AG09309 (cell line): ENCODE results near the gene ELMO1.

ENCODE experiments used
- DNase-seq: peaks from one replicate; pipeline ENCODE4 v3.0.0-alpha.2; 2010; ENCODE audit warnings: low read depth
- H3K4me3 ChIP-seq: 2 replicates; pipeline ENCODE4 v1.5.1; 2011; ENCODE audit warnings: mild to moderate bottlenecking, low read depth, low read length, moderate library complexity; ENCODE audit not compliant: control insufficient read depth
- TF ChIP-seq, protein P1 (sequence below): IDR thresholded peaks from 2 replicates; pipeline ENCODE4 v1.5.1; 2011; ENCODE audit warnings: mild to moderate bottlenecking, low read depth, low read length, inconsistent platforms; ENCODE audit not compliant: insufficient read depth, control insufficient read depth; ENCODE audit errors: missing control alignments

Gene ELMO1

DNA sequence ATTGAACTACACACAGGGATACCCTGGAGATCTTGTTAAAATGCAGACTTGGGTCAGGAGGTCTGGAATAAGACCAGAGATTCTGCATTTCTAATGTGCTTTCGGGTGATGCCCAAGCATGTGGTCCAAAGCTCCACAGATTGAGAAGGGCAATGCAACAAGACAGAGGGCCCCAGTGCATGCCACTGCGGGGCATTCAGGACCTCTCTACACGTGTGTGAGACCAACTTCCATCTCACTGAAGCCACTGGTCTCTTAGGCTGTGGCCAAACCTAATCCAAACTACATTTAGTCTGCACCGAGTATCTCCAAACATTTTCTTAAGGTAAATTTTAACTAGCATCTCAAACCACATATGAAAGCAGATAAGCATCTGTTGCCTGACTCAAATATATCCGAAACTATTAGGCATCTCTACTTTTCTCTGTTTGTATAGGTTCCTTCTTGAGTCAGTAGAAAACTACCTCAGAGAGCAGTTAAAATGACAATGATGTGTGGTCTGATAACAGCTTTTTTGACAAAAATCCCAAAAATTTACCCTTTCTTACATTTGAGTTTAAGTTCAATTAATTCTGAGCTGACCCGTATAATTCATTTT lies 107.5 kb downstream of the ELMO1 start:
- TF ChIP-seq, protein P1, sequence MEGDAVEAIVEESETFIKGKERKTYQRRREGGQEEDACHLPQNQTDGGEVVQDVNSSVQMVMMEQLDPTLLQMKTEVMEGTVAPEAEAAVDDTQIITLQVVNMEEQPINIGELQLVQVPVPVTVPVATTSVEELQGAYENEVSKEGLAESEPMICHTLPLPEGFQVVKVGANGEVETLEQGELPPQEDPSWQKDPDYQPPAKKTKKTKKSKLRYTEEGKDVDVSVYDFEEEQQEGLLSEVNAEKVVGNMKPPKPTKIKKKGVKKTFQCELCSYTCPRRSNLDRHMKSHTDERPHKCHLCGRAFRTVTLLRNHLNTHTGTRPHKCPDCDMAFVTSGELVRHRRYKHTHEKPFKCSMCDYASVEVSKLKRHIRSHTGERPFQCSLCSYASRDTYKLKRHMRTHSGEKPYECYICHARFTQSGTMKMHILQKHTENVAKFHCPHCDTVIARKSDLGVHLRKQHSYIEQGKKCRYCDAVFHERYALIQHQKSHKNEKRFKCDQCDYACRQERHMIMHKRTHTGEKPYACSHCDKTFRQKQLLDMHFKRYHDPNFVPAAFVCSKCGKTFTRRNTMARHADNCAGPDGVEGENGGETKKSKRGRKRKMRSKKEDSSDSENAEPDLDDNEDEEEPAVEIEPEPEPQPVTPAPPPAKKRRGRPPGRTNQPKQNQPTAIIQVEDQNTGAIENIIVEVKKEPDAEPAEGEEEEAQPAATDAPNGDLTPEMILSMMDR = no peak
- H3K4me3 ChIP-seq = no peak overlapping the region
- DNase-seq = no peak

GRCh38 chr7:37338966-37339365 lies 109.7 kb downstream of the ELMO1 start:
- no peak for DNase-seq
- TF ChIP-seq, protein P1 = no peak
- H3K4me3 ChIP-seq = no peak overlapping the region

- TF ChIP-seq, protein P1 = no peak
- H3K4me3 ChIP-seq = no peak overlapping the region
Observed at GRCh38 chr7:37337522-37337921, 111.1 kb downstream of the ELMO1 start.

GRCh38 chr7:37336259-37336658 lies 112.4 kb downstream of the ELMO1 start:
- TF ChIP-seq, protein P1 = no peak
- no peak overlapping the region for H3K4me3 ChIP-seq
- DNase-seq = no peak

More at GRCh38 chr7:37337522-37337921, 111.1 kb downstream of the ELMO1 start:
- no peak for DNase-seq

- no peak overlapping the region for H3K4me3 ChIP-seq
- TF ChIP-seq, protein P1 = no peak
- no peak for DNase-seq
Observed at GRCh38 chr7:37333075-37333474, 115.6 kb downstream of the ELMO1 start.

DNA sequence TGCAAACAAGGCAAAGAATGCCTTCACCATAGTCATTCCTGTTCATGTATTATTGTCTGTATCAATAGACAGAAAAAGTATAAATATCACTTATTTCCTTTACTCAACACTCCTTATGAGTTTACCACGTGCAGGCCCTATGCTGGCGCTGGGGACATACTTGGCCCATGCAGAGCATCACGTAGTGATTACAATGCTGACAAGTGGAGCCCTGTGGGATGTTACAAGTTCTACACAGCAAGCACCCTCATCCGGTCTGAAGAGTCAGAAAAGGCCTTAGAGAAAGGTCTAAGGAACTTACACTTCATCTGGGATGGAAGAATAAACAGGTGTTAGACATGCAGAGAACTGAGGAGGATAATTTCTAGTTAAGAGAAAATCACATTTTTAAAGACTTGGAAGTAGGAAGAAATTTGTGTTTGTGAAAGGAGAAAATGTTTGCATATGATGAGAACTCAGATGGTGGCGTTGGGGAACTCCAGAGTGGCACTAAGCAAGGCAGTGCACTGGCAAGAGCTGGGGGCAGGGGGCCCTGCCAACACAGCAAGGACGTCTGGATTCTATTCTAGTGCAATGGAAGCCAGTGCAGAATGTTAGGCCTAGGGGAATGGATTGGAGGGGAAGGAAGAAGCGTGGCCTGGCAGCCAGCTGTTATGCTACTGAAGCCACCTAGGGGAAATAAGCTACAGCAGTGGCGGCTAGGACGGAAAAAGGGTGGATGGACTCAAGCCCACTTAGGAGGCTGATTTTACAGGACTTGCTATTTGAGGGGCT lies 116.2 kb downstream of the ELMO1 start:
- TF ChIP-seq, protein P1 = no peak
- no peak overlapping the region for H3K4me3 ChIP-seq
- no peak for DNase-seq
